ENCODE measurements around the gene OSGIN1. TPM values are rescaled to one million over a fixed set of nuclear protein-coding genes. Genes with fewer than 3 reads are reported as not detected.

The OSGIN1 gene, protein sequence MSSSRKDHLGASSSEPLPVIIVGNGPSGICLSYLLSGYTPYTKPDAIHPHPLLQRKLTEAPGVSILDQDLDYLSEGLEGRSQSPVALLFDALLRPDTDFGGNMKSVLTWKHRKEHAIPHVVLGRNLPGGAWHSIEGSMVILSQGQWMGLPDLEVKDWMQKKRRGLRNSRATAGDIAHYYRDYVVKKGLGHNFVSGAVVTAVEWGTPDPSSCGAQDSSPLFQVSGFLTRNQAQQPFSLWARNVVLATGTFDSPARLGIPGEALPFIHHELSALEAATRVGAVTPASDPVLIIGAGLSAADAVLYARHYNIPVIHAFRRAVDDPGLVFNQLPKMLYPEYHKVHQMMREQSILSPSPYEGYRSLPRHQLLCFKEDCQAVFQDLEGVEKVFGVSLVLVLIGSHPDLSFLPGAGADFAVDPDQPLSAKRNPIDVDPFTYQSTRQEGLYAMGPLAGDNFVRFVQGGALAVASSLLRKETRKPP
- 12.8 to 26.3 TPM (median 15.3 TPM) in 5 replicates for total RNA-seq (2022; extraction: Qiagen RNA extraction)

DNA sequence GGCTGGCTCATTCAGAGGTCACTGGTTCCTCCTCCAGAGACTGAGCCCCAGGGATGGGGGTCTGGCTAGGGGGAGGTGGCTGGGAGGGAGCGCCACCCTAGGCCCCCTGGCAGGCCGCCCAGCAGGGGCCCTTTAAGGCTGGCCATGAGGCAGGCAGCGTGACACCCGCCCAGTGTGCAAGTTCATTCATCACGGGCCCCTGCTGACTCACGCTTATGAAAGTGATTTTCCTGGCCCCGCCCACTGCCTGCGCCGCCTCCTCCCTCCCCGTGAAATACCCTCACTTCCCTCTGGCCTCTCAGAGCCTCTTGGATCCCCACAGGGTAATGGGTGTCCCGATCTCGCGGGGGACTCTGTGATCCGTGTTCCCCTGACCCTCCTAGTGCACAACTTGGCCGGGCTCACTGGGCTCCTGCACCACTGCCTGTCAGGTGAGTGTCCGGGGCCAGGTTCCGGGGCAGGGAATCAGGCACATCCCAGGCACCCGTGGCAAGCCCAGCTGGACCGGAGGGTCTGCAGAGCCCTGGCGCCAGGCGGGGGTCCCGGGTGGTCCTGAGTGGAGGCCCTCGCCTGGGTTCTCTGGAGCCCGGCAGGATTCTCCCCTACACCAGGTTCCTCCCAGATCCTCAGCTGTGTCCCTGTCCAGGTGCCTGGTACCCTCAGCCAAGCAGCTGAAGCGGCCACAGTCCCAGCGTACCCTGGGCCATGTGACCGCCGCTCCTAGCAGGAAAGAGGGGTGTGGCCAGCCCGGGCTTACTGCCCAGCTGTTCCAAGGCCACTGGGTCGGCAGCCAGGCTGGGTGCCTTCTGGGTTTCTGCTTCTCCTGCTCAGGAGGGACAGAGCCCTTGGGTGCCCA, at the start of gene OSGIN1:
Gene OSGIN1 (plus strand): TSS at position 301 of the 856 bp plus-strand sequence. CDS start 4,432 bp downstream, outside the sequence.

DNA sequence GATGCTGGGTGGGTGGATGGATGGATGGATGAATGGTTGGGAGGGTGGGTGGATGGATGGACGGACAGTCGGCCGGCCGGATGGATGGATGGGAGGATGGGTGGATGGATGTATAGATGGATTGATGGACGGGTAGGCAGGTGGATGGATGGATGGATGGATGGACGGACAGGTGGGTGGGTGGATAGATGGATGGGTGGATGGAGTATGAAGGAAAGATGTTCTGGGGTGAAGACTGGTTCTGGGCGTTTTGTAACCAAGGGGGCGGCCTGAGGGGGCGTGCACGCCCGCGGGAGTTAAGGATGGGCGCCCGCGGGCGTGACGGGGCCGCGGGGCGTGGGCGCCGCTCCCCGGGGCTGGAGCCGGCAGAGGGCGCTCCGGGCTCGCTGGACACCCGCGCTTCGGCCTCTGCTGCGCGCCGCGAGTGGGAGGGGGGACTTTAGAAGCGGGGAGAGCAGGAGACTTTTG, 14.8 kb downstream of the OSGIN1 start, which contains the start of gene NECAB2:
Gene NECAB2 (plus strand): TSS at position 407 of the 468 bp plus-strand sequence. CDS start 405 bp downstream, outside the sequence.

Other genes with a start within 250 kb of the OSGIN1 start
- gene HSBP1, start 145.3 kb upstream of the OSGIN1 start, total RNA-seq (2022; extraction: Qiagen RNA extraction), result 153 to 197 TPM (median 170 TPM) in 5 replicates
- 1.3 to 2.1 TPM (median 1.8 TPM) in 5 replicates for gene MLYCD, start 54.1 kb upstream of the OSGIN1 start, total RNA-seq (2022; extraction: Qiagen RNA extraction)
- gene NECAB2, start 15.0 kb downstream of the OSGIN1 start, total RNA-seq (2022; extraction: Qiagen RNA extraction), result 1.9 to 2.7 TPM (median 2.5 TPM) in 5 replicates
- not detected in 5 replicates for gene SLC38A8, start 89.6 kb downstream of the OSGIN1 start, total RNA-seq (2022; extraction: Qiagen RNA extraction)
- gene MBTPS1, start 163.7 kb downstream of the OSGIN1 start, total RNA-seq (2022; extraction: Qiagen RNA extraction), result 38.5 to 48.6 TPM (median 47.0 TPM) in 5 replicates
- gene HSDL1, start 191.9 kb downstream of the OSGIN1 start, total RNA-seq (2022; extraction: Qiagen RNA extraction), result 13.3 to 21.9 TPM (median 18.5 TPM) in 5 replicates
- 0.19 to 0.44 TPM (median 0.21 TPM) in 5 replicates for gene DNAAF1, start 192.1 kb downstream of the OSGIN1 start, total RNA-seq (2022; extraction: Qiagen RNA extraction)
- gene TAF1C, start 233.8 kb downstream of the OSGIN1 start, total RNA-seq (2022; extraction: Qiagen RNA extraction), result 16.2 to 30.6 TPM (median 27.2 TPM) in 5 replicates
- gene ADAD2, start 237.9 kb downstream of the OSGIN1 start, total RNA-seq (2022; extraction: Qiagen RNA extraction), result 0.05 to 0.12 TPM in 2 of 5 replicates, not detected in the others